H1 (cell line): ENCODE results near the gene FLT1. TPM values are rescaled to one million over a fixed set of nuclear protein-coding genes. Genes with fewer than 3 reads are reported as not detected.

Source experiments
- CTCF ChIA-PET: fragments of 300-600 bp; sonication (Branson Sonifier 250); formaldehyde crosslinking; loops from one replicate; lab custom pipeline; 2021; ENCODE audit not compliant: partially characterized antibody; lab: Charles Lee
- POLR2A ChIA-PET: fragments of 300-600 bp; sonication (Branson Sonifier 250); formaldehyde crosslinking; loops from one replicate; lab custom pipeline; 2021; ENCODE audit warnings: inconsistent platforms; ENCODE audit not compliant: partially characterized antibody; lab: Charles Lee
- DNase-seq, 2 experiments: peaks; one replicate each; pipeline versions ENCODE4 v3.0.0 to v3.0.0-alpha.2; 2010 to 2022; ENCODE audit warnings: low spot score in 2 of 2, low read depth in 1 of 2, mixed read lengths in 1 of 2
- FAIRE-seq: peaks from 2 replicates; lab custom pipeline; 2011; peaks lifted over from hg19 to GRCh38; lab: Jason Lieb, UNC
- H2AFZ ChIP-seq: 2 replicates; pipeline ENCODE4 v1.8.1; 2012; ENCODE audit warnings: low read length, inconsistent platforms
- H2AK5ac ChIP-seq: 2 replicates; pipeline ENCODE4 v1.6.1; 2013; ENCODE audit warnings: low read depth, low read length
- H2BK120ac ChIP-seq: replicated peaks from 2 replicates; pipeline ENCODE3; 2013; ENCODE audit warnings: low read depth, low read length, inconsistent platforms
- H2BK12ac ChIP-seq: 2 replicates; pipeline ENCODE4 v1.6.1; 2013; ENCODE audit warnings: low read depth, low read length
- H2BK15ac ChIP-seq: 2 replicates; pipeline ENCODE4 v1.6.1; 2013; ENCODE audit warnings: low read length
- H2BK20ac ChIP-seq: 2 replicates; pipeline ENCODE4 v1.6.1; 2013; ENCODE audit warnings: low read length
- H2BK5ac ChIP-seq: 2 replicates; pipeline ENCODE4 v1.6.1; 2013; ENCODE audit warnings: low read depth, low read length
- H3K14ac ChIP-seq: 2 replicates; pipeline ENCODE4 v1.6.1; 2013; ENCODE audit warnings: inconsistent platforms; ENCODE audit not compliant: insufficient read length
- H3K18ac ChIP-seq: 2 replicates; pipeline ENCODE4 v1.6.1; 2013; ENCODE audit warnings: low read length; ENCODE audit errors: extremely low read depth
- H3K23ac ChIP-seq: 2 replicates; pipeline ENCODE4 v1.6.1; 2013; ENCODE audit warnings: inconsistent platforms; ENCODE audit not compliant: insufficient read length
- H3K23me2 ChIP-seq: 2 replicates; pipeline ENCODE4 v1.6.1; 2013; ENCODE audit warnings: low read depth, low read length
- H3K27ac ChIP-seq: 2 replicates; pipeline ENCODE4 v1.6.1; 2011; ENCODE audit warnings: low read depth, low read length, inconsistent platforms
- H3K27me3 ChIP-seq, 4 experiments: replicated peaks in 1 of 4; 1 replicate in 1 of 4; 2 replicates in 3 of 4; pipeline versions ENCODE4 v1.6.1 to v1.8.1; 2011 to 2013; ENCODE audit warnings: low read length in 3 of 4, mild to moderate bottlenecking in 3 of 4, inconsistent platforms in 2 of 4, mixed read lengths in 2 of 4, moderate library complexity in 1 of 4; ENCODE audit not compliant: control insufficient read depth in 3 of 4, insufficient read depth in 3 of 4; ENCODE audit errors: extremely low read depth in 1 of 4
- H3K36me3 ChIP-seq, 4 experiments: 2 replicates each; pipeline versions ENCODE4 v1.6.1 to v1.8.1; 2011 to 2013; ENCODE audit warnings: mild to moderate bottlenecking in 4 of 4, low read length in 3 of 4, moderate library complexity in 2 of 4, control low read depth in 1 of 4, inconsistent platforms in 1 of 4; ENCODE audit not compliant: insufficient read depth in 4 of 4, control insufficient read depth in 2 of 4
- H3K4ac ChIP-seq: replicated peaks from 2 replicates; pipeline ENCODE3; 2013; ENCODE audit warnings: low read length, low read depth, mixed read lengths, inconsistent platforms; ENCODE audit not compliant: insufficient read length
- H3K4me1 ChIP-seq, 4 experiments: replicated peaks in 1 of 4; 1 replicate in 1 of 4; 2 replicates in 3 of 4; pipeline versions ENCODE4 v1.6.1 to v1.8.1; 2011 to 2013; ENCODE audit warnings: low read length in 3 of 4, inconsistent platforms in 2 of 4, mixed read lengths in 1 of 4; ENCODE audit not compliant: insufficient read depth in 4 of 4, control insufficient read depth in 3 of 4
- H3K4me2 ChIP-seq, 2 experiments: 2 replicates each; pipeline versions ENCODE4 v1.6.1 to v1.8.1; 2011 to 2013; ENCODE audit warnings: low read depth in 2 of 2, low read length in 2 of 2, control low read depth in 1 of 2, inconsistent platforms in 1 of 2, mild to moderate bottlenecking in 1 of 2; ENCODE audit not compliant: insufficient read depth in 1 of 2
- H3K4me3 ChIP-seq, 4 experiments: fragments of 200-600, 300-600 bp in 1 of 4; sonication (generic), shearing (Covaris generic), sonication (Bioruptor Twin) in 1 of 4; 2 replicates each; pipeline versions ENCODE4 v1.5.1 to v1.8.1; 2011 to 2016; ENCODE audit warnings: low read length in 4 of 4, low read depth in 3 of 4, control low read depth in 2 of 4, inconsistent platforms in 2 of 4, mild to moderate bottlenecking in 2 of 4, mixed read lengths in 1 of 4, moderate library complexity in 1 of 4; ENCODE audit not compliant: insufficient read depth in 2 of 4; ENCODE audit errors: extremely low read depth in 1 of 4
- H3K56ac ChIP-seq: replicated peaks from 2 replicates; pipeline ENCODE3; 2013; ENCODE audit warnings: low read depth, mild to moderate bottlenecking, mixed read lengths, low read length, inconsistent platforms; ENCODE audit not compliant: insufficient read length
- H3K79me1 ChIP-seq: 2 replicates; pipeline ENCODE4 v1.6.1; 2013; ENCODE audit warnings: low read depth, low read length, control low read depth
- H3K79me2 ChIP-seq, 2 experiments: 2 replicates each; pipeline versions ENCODE4 v1.6.1 to v1.8.1; 2012 to 2013; ENCODE audit warnings: low read length in 2 of 2, mild to moderate bottlenecking in 2 of 2, inconsistent platforms in 1 of 2; ENCODE audit not compliant: insufficient read depth in 2 of 2, control insufficient read depth in 1 of 2
- H3K9ac ChIP-seq, 4 experiments: replicated peaks in 1 of 4; 1 replicate in 1 of 4; 2 replicates in 3 of 4; pipeline versions ENCODE4 v1.6.1 to v1.8.1; 2011 to 2013; ENCODE audit warnings: low read depth in 3 of 4, low read length in 3 of 4, control low read depth in 2 of 4, mild to moderate bottlenecking in 2 of 4, moderate library complexity in 2 of 4, inconsistent platforms in 1 of 4; ENCODE audit errors: extremely low read depth in 1 of 4
- H3K9me3 ChIP-seq, 2 experiments: 2 replicates each; pipeline versions ENCODE4 v1.6.1 to v1.8.1; 2012 to 2013; ENCODE audit warnings: mild to moderate bottlenecking in 2 of 2, moderate library complexity in 2 of 2, control low read depth in 1 of 2, inconsistent platforms in 1 of 2, low read depth in 1 of 2, low read length in 1 of 2, mixed read lengths in 1 of 2; ENCODE audit not compliant: insufficient read depth in 2 of 2
- H4K20me1 ChIP-seq, 2 experiments: replicated peaks in 1 of 2; 2 replicates each; pipeline versions ENCODE3 to v1.8.1; 2011 to 2013; ENCODE audit warnings: inconsistent platforms in 2 of 2, low read length in 2 of 2, mild to moderate bottlenecking in 1 of 2; ENCODE audit not compliant: insufficient read depth in 2 of 2, control insufficient read depth in 1 of 2
- H4K5ac ChIP-seq: 2 replicates; pipeline ENCODE4 v1.6.1; 2013; ENCODE audit warnings: low read length, low read depth, mixed read lengths, inconsistent platforms; ENCODE audit not compliant: insufficient read length
- H4K8ac ChIP-seq: 2 replicates; pipeline ENCODE4 v1.8.0; 2013; ENCODE audit warnings: mild to moderate bottlenecking, moderate library complexity, low read length, inconsistent platforms; ENCODE audit not compliant: insufficient read depth; ENCODE audit errors: extremely low read depth
- H4K91ac ChIP-seq: replicated peaks from 2 replicates; pipeline ENCODE3; 2013; ENCODE audit warnings: low read length, mixed read lengths, inconsistent platforms; ENCODE audit not compliant: insufficient read length
- EGR1 ChIP-seq: IDR thresholded peaks from 2 replicates; pipeline ENCODE4 v1.6.1; 2011; ENCODE audit warnings: low read depth, low read length, borderline replicate concordance
- WGBS, 2 experiments: shearing (Covaris generic) in 1 of 2; methylation state at CpG; one replicate each; pipeline versions ENCODE4 v1.1.6 to v1.1.7; 2013 to 2015; ENCODE audit warnings: low lambda C conversion rate in 2 of 2, mixed read lengths in 2 of 2, inconsistent platforms in 1 of 2, low coverage in 1 of 2, missing lambda C conversion rate in 1 of 2; ENCODE audit not compliant: insufficient replicate concordance in 2 of 2, insufficient coverage in 1 of 2, insufficient read length in 1 of 2; ENCODE audit errors: extremely low coverage in 1 of 2, missing lambda C conversion rate in 1 of 2; 5-methylcytosine and 5-hydroxymethylcytosine counted together
- polyA plus RNA-seq, 7 experiments: library from polyadenylated mRNA; depleted of rRNA in 3 of 7; stranded (reverse) in 5 of 7; unstranded in 2 of 7; fragments of >200 nt in 5 of 7; fragments of 200-250 nt in 2 of 7; gene quantifications; 1 replicate in 5 of 7; 2 replicates in 1 of 7; 4 replicates in 1 of 7; pipeline versions ENCODE4 v1.2.1 to v1.2.3, GENCODE V29; 2011 to 2013; ENCODE audit warnings: missing spikeins in 2 of 7, mixed read lengths in 2 of 7
- total RNA-seq: library from RNA; stranded (reverse); fragmentation: NEBNext Ultra II Directional; extraction: Animal tissue kit (Norgen Biotek cat#: 25700); gene quantifications from 2 replicates; pipeline ENCODE4 v1.2.1, GENCODE V29; 2021

FLT1 gene
- total and polyA plus RNA-seq, 2 of the 8 experiments (the other 6 are each of a cell fraction or from before 2014, with no cell fraction given): 19.7 to 90.2 TPM

- Histone ChIP-seq H3K79me1 (no peaks in the 10 kb centered on the region; the same call in 1 of the 2 replicates), H4K91ac (no peak overlapping the region), H2AFZ (no peak overlapping the region), H3K18ac (no peak overlapping the region), H2BK5ac (no peak overlapping the region), H2BK120ac (no peak overlapping the region), H2BK12ac (no peak overlapping the region), H2BK20ac (no peak overlapping the region), H4K8ac (no peak overlapping the region), H3K23me2 (no peaks in the 10 kb centered on the region), H3K4ac (no peak overlapping the region), H3K56ac (no peak overlapping the region), H3K4me1 (peaks cover 2 to 9% (median 5%) of the 10 kb centered on the region in 4 experiments; a peak in 4 of 7 replicates), H3K79me2 (peaks cover 0 to 97% of the 10 kb centered on the region in 2 experiments; a peak in 3 of 4 replicates), H2BK15ac (no peak overlapping the region), H3K9me3 (peaks cover 0 to 5% of the 10 kb centered on the region in 2 experiments; a peak in 2 of 4 replicates), H3K27ac (no peak overlapping the region), H3K4me2 (no peak overlapping the region), H2AK5ac (no peak overlapping the region), H4K20me1 (peaks cover 0 to 6% of the 10 kb centered on the region in 2 experiments), H3K9ac (no peak overlapping the region), H3K4me3 (no peak overlapping the region), H4K5ac (no peak overlapping the region), H3K36me3 (peaks cover 0 to 5% (median 0%) of the 10 kb centered on the region in 4 experiments; a peak in 3 of 8 replicates), H3K14ac (no peak overlapping the region), H3K27me3 (no peaks in the 10 kb centered on the region), H3K23ac (no peak overlapping the region)
- peak; percentile 52 for FAIRE-seq
- WGBS, 2 experiments: 86% methylated on average over 11 of the region's 11 CpGs; no CpG with 5 or more reads in 1 of the 2 experiments
- CTCF ChIA-PET: interaction anchor here (0.7 to 1.2 kb wide), 3 partner anchors 9 to 152 kb away, joined by 3 read pairs; no protein-coding TSS in a partner anchor
- POLR2A ChIA-PET: no interaction called here
- no peak for DNase-seq
- no peak for TF ChIP-seq EGR1
Measured at GRCh38 chr13:28476919-28477708, 17.8 kb downstream of the FLT1 start.
